ENCODE results near the gene POP4. TPM values are rescaled to one million over a fixed set of nuclear protein-coding genes. Genes with fewer than 3 reads are reported as not detected.

The POP4 gene
- polyA plus RNA-seq, 1 donor from 2014 or later = 101 TPM

- Histone ChIP-seq H3K79me2 (replicated peaks; ENCODE audit: insufficient read depth, low read length) (no peaks in the 10 kb centered on the region), H3K9me2 (ENCODE audit: insufficient read depth, low read length) (no peaks in the 10 kb centered on the region), H3K36me3 (ENCODE audit: insufficient read depth, low read length) (no peaks in the 10 kb centered on the region), H4K20me1 (ENCODE audit: insufficient read depth) (no peaks in the 10 kb centered on the region), H3K9me3 (ENCODE audit: low read length) (no peaks in the 10 kb centered on the region), H2AFZ (ENCODE audit: low read depth, low read length) (no peak overlapping the region), H3F3A (ENCODE audit: insufficient read depth, low read length, poor library complexity, severe bottlenecking) (no peaks in the 10 kb centered on the region), H3K4me2 (ENCODE audit: low read length) (no peak overlapping the region), H3K27ac (ENCODE audit: low read length) (no peak overlapping the region), H3K9ac (ENCODE audit: low read length) (no peak overlapping the region), H3K27me3 (ENCODE audit: insufficient read depth, low read depth, low read length) (no peaks in the 10 kb centered on the region), H3K4me3 (ENCODE audit: low read length) (no peak overlapping the region)
- TF ChIP-seq MXI1 (conservative IDR thresholded peaks at IDR 0.05; ENCODE audit: poor library complexity, severe bottlenecking) (no peak), CTCF (IDR thresholded peaks at IDR 0.05; ENCODE audit: poor library complexity, severe bottlenecking) (no peak), EZH2 (IDR thresholded peaks at IDR 0.05; ENCODE audit: borderline replicate concordance, insufficient read depth, low read length, poor library complexity, severe bottlenecking) (no peak), SMC3 (conservative IDR thresholded peaks at IDR 0.05; ENCODE audit: poor library complexity) (no peak), REST (IDR thresholded peaks at IDR 0.05; ENCODE audit: borderline replicate concordance) (no peak), RAD21 (conservative IDR thresholded peaks at IDR 0.05) (no peak), EP300 (conservative IDR thresholded peaks at IDR 0.05; ENCODE audit: poor library complexity, severe bottlenecking) (no peak), POLR2AphosphoS5 (IDR thresholded peaks at IDR 0.05) (no peak), TAF1 (IDR thresholded peaks at IDR 0.05; ENCODE audit: low read depth) (no peak)
Observed at GRCh38 chr19:29587518-29587986, 18.5 kb upstream of the POP4 start.

GRCh38 chr19:29588095-29588494 lies 18.0 kb upstream of the POP4 start:
- no peaks in the 10 kb centered on the region for H3K27me3 ChIP-seq (ENCODE audit: insufficient read depth, low read depth, low read length)
- no peaks in the 10 kb centered on the region for H3K36me3 ChIP-seq (ENCODE audit: insufficient read depth, low read length)
- H3K9me2 ChIP-seq (ENCODE audit: insufficient read depth, low read length) = no peaks in the 10 kb centered on the region
- H3K9me3 ChIP-seq (ENCODE audit: low read length) = no peaks in the 10 kb centered on the region
- H3K79me2 ChIP-seq (replicated peaks; ENCODE audit: insufficient read depth, low read length) = no peaks in the 10 kb centered on the region
- no peak overlapping the region for H3K9ac ChIP-seq (ENCODE audit: low read length)
- no peak overlapping the region for H2AFZ ChIP-seq (ENCODE audit: low read depth, low read length)
- no peak overlapping the region for H3K4me2 ChIP-seq (ENCODE audit: low read length)
- no peak overlapping the region for H3K4me3 ChIP-seq (ENCODE audit: low read length)
- TF ChIP-seq RAD21 (conservative IDR thresholded peaks at IDR 0.05) (no peak), TAF1 (IDR thresholded peaks at IDR 0.05; ENCODE audit: low read depth) (no peak), EP300 (conservative IDR thresholded peaks at IDR 0.05; ENCODE audit: poor library complexity, severe bottlenecking) (no peak), MXI1 (conservative IDR thresholded peaks at IDR 0.05; ENCODE audit: poor library complexity, severe bottlenecking) (no peak), POLR2AphosphoS5 (IDR thresholded peaks at IDR 0.05) (no peak), CTCF (IDR thresholded peaks at IDR 0.05; ENCODE audit: poor library complexity, severe bottlenecking) (no peak), SMC3 (conservative IDR thresholded peaks at IDR 0.05; ENCODE audit: poor library complexity) (no peak), EZH2 (IDR thresholded peaks at IDR 0.05; ENCODE audit: borderline replicate concordance, insufficient read depth, low read length, poor library complexity, severe bottlenecking) (no peak)
- no peaks in the 10 kb centered on the region for H4K20me1 ChIP-seq (ENCODE audit: insufficient read depth)
- no peak overlapping the region for H3K27ac ChIP-seq (ENCODE audit: low read length)
- H3F3A ChIP-seq (ENCODE audit: insufficient read depth, low read length, poor library complexity, severe bottlenecking) = no peaks in the 10 kb centered on the region
